ENCODE measurements around the gene LAD1.

- TF ChIP-seq CTCF (conservative IDR thresholded peaks at IDR 0.05; ENCODE audit: low read length) (no peak), EZH2phosphoT487 (IDR thresholded peaks at IDR 0.05; ENCODE audit: borderline replicate concordance, low read depth, low read length) (no peak)
Observed at GRCh38 chr1:201423655-201424054, 24.5 kb upstream of the LAD1 start.
